Bronchial epithelial cell (primary cell): ENCODE results near the gene LDAH. TPM values are rescaled to one million over a fixed set of nuclear protein-coding genes. Genes with fewer than 3 reads are reported as not detected.

Source experiments
- DNase-seq: peaks from one replicate; pipeline ENCODE4 v3.0.0-alpha.2; 2010; ENCODE audit warnings: low read depth
- FAIRE-seq: peaks from 2 replicates; lab custom pipeline; 2011; peaks lifted over from hg19 to GRCh38; lab: Jason Lieb, UNC
- H3K27me3 ChIP-seq: 2 replicates; pipeline ENCODE4 v1.5.1; 2011; ENCODE audit warnings: low read length; ENCODE audit not compliant: control insufficient read depth, insufficient read depth
- H3K36me3 ChIP-seq: 2 replicates; pipeline ENCODE4 v1.5.1; 2011; ENCODE audit warnings: low read length; ENCODE audit not compliant: control insufficient read depth, insufficient read depth
- H3K4me3 ChIP-seq: 2 replicates; pipeline ENCODE4 v1.5.1; 2011; ENCODE audit warnings: mild to moderate bottlenecking, low read depth, low read length, control low read depth
- total RNA-seq: library from RNA; depleted of rRNA; stranded (reverse); fragments of >200 nt; gene quantifications from 2 replicates; pipeline ENCODE4 v1.2.1, GENCODE V29; 2014
- TF ChIP-seq, protein P1 (sequence below): IDR thresholded peaks from 2 replicates; pipeline ENCODE4 v1.5.1; 2011; ENCODE audit warnings: mild to moderate bottlenecking, moderate library complexity, low read length, control low read depth, inconsistent platforms; ENCODE audit not compliant: insufficient read depth, severe bottlenecking

The LDAH gene
- total RNA-seq, 1 donor from 2014 or later: 8.4 TPM

DNA sequence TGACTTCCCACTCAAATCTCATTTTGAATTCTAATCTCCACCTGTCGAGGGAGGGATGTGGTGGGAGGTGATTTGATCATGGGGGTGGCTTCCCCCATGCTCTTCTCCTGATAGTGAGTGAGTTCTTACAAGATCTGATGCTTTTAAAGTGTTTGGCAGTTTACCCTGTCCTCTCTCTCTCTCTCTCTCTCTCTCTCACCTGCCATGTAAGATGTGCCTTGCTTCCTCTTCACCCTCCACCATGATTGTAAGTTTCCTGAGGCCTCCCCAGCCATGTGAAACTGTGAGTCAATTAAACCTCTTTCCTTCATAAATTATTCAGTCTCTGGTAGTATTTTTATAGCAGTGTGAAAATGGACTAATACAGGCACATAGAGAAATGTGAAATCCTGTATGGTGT is 7.0 kb upstream of the LDAH start:
- Histone ChIP-seq H3K4me3 (no peak overlapping the region), H3K36me3 (no peaks in the 10 kb centered on the region), H3K27me3 (peaks cover 1% of the 10 kb centered on the region)
- FAIRE-seq (no peak), DNase-seq (no peak)
- TF ChIP-seq, protein P1, sequence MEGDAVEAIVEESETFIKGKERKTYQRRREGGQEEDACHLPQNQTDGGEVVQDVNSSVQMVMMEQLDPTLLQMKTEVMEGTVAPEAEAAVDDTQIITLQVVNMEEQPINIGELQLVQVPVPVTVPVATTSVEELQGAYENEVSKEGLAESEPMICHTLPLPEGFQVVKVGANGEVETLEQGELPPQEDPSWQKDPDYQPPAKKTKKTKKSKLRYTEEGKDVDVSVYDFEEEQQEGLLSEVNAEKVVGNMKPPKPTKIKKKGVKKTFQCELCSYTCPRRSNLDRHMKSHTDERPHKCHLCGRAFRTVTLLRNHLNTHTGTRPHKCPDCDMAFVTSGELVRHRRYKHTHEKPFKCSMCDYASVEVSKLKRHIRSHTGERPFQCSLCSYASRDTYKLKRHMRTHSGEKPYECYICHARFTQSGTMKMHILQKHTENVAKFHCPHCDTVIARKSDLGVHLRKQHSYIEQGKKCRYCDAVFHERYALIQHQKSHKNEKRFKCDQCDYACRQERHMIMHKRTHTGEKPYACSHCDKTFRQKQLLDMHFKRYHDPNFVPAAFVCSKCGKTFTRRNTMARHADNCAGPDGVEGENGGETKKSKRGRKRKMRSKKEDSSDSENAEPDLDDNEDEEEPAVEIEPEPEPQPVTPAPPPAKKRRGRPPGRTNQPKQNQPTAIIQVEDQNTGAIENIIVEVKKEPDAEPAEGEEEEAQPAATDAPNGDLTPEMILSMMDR: no peak

DNA sequence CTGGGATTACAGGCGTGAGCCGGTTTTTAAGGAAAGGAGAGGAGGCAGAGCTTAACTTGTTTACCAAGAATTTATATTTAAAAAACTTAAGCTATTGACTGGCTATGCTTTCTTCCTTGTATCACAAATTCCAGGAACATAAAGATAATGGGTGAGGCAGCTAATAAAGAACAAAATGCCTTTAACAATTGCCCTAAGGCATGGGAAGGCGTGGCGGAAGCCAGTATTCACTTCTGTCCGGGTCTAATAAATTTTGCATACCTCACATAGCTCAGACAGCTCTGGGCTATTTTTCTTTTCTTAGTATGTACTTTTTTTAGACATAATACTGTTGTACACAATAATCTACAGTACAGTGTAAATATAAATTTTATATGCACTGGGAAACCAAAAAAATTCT is 1.0 kb upstream of the LDAH start:
- TF ChIP-seq, protein P1: no peak
- no peaks in the 10 kb centered on the region for H3K36me3 ChIP-seq
- H3K27me3 ChIP-seq: no peaks in the 10 kb centered on the region
- no peak overlapping the region for H3K4me3 ChIP-seq
- FAIRE-seq (no peak), DNase-seq (no peak)

DNA sequence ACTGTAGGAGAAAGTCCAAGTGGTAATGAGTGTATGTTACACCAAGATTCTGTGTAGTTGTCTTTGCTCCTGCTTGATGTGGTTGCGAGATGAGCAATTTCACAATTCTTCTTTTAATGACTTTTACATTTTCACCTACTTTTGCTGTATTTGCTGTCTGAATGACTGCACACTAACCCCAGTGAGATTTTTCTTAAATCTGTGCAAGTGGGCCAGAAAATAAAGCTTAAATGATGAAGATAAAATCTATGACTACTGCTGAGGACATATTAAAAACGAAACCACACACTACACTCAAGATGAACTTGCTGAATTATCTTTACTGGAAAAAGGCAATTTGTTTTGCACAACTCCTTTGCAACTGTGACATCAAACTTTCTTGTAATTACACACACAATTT is 4.1 kb downstream of the LDAH start:
- Histone ChIP-seq H3K4me3 (no peak overlapping the region), H3K36me3 (no peaks in the 10 kb centered on the region), H3K27me3 (no peaks in the 10 kb centered on the region)
- DNase-seq (no peak), FAIRE-seq (no peak)
- TF ChIP-seq, protein P1: no peak

DNA sequence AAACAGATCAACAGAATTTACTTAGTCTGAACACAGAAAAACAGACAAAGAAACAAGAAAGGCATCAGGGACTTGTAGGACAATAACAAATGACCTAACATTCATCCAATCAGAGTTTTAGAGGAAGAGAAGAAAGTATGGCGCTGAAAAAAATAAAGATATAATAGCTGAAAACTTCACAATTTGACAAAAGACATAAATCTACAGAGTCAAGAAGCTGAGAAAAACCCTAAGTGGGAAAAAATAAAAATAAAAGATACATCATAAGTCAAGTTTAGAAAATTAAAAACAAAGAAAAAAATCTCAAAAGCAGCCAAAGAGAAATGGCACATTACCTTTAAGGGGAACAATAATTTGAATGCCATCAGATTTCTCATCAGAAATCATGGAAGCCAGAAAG is 7.7 kb downstream of the LDAH start:
- no peaks in the 10 kb centered on the region for H3K36me3 ChIP-seq
- TF ChIP-seq, protein P1: no peak
- DNase-seq (no peak), FAIRE-seq (no peak)
- no peak overlapping the region for H3K4me3 ChIP-seq
- H3K27me3 ChIP-seq: no peaks in the 10 kb centered on the region

DNA sequence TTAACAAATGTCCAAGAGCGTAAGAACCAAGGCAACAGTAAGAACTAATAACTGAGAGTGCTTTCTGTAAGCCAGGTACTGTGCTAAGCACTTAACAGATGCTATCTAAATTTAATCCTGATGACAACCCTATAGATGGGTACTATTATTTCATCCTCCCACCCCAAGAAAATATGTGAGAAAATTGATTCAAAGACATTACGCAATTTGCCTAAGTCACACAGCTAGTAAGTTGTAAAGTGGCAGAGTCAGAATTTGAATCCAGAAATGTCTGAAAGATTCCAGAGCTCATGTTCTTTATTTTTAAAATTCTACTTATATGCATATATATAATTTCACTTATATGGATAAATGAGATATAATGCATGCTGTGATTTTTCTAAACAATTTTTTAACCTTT is 10.1 kb downstream of the LDAH start:
- TF ChIP-seq, protein P1: no peak
- DNase-seq (no peak), FAIRE-seq (no peak)
- Histone ChIP-seq H3K4me3 (no peak overlapping the region), H3K27me3 (no peaks in the 10 kb centered on the region), H3K36me3 (no peaks in the 10 kb centered on the region)

DNA sequence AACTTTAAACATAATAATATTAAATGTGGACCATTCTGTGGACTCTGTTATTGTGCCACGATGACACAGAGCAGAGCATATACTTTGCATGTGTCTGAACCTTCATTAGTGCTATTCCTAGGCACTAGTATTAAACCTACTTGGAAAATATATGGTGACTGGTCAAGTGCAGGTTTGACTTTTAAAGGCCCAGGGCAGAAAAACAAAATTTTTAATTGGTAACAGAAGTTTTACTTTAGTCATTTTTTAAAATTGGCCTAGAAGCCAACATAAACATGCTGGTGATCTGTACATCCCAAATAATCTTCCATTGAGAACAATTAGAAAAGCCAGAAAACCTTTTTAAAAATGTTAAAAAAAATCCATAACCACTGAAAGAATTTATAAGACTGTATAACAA is 16.6 kb downstream of the LDAH start:
- DNase-seq (no peak), FAIRE-seq (no peak)
- H3K4me3 ChIP-seq: no peak overlapping the region
- no peaks in the 10 kb centered on the region for H3K27me3 ChIP-seq
- TF ChIP-seq, protein P1: no peak
- H3K36me3 ChIP-seq: no peaks in the 10 kb centered on the region
